Measurements from ENCODE around the gene THSD7A. TPM values are rescaled to one million over a fixed set of nuclear protein-coding genes. Genes with fewer than 3 reads are reported as not detected.

The THSD7A gene
- total and polyA plus RNA-seq, 2 experiments from 2014 or later = 4.0 to 8.3 TPM

DNA sequence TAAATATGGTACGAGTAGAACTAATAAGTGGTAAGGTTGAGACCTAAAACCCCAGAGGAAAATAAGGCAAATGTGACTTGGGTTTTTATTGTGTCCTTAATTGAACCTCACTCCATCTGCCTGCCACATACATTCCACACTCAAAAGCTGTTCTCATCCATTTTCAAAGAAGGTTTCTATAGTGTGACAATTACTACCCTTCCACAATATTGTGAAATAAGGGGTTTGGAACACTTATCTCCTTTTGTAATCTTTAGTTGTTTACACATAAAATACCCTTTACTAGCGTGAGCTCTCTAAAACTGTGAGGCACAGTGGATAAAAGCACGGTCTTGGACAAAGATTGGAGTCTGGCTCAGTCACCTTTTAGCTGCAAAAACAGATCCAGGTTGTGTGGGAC, 166.6 kb downstream of the THSD7A start:
- Histone ChIP-seq H3K27ac (no peak overlapping the region), H4K20me1 (ENCODE audit: insufficient read depth, poor library complexity, severe bottlenecking) (no peaks in the 10 kb centered on the region), H3K9me2 (replicated peaks; ENCODE audit: insufficient read depth) (no peaks in the 10 kb centered on the region), H3K36me3 (replicated peaks; ENCODE audit: insufficient read depth, low read depth) (no peaks in the 10 kb centered on the region), H3K4me1 (ENCODE audit: insufficient read depth) (peaks cover 5% of the 10 kb centered on the region), H3K27me3 (no peaks in the 10 kb centered on the region), H3K4me3 (no peak overlapping the region), H3K79me2 (no peaks in the 10 kb centered on the region), H3K4me2 (no peak overlapping the region), H2AFZ (no peak overlapping the region), H3K9me3 (ENCODE audit: low read depth) (no peaks in the 10 kb centered on the region)
- TF ChIP-seq EZH2 (IDR thresholded peaks at IDR 0.05; ENCODE audit: borderline replicate concordance) (no peak), EZH2phosphoT487 (IDR thresholded peaks at IDR 0.05; ENCODE audit: low read depth, severe bottlenecking, unreplicated experiment) (no peak)
- TF ChIP-seq, protein P1, sequence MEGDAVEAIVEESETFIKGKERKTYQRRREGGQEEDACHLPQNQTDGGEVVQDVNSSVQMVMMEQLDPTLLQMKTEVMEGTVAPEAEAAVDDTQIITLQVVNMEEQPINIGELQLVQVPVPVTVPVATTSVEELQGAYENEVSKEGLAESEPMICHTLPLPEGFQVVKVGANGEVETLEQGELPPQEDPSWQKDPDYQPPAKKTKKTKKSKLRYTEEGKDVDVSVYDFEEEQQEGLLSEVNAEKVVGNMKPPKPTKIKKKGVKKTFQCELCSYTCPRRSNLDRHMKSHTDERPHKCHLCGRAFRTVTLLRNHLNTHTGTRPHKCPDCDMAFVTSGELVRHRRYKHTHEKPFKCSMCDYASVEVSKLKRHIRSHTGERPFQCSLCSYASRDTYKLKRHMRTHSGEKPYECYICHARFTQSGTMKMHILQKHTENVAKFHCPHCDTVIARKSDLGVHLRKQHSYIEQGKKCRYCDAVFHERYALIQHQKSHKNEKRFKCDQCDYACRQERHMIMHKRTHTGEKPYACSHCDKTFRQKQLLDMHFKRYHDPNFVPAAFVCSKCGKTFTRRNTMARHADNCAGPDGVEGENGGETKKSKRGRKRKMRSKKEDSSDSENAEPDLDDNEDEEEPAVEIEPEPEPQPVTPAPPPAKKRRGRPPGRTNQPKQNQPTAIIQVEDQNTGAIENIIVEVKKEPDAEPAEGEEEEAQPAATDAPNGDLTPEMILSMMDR (IDR thresholded peaks at IDR 0.05; ENCODE audit: poor library complexity) = no peak
- WGBS (ENCODE audit: low lambda C conversion rate, missing lambda C conversion rate) = 24% methylated on average over 3 of the region's 3 CpGs
- DNase-seq (ENCODE audit: low spot score) = no peak

DNA sequence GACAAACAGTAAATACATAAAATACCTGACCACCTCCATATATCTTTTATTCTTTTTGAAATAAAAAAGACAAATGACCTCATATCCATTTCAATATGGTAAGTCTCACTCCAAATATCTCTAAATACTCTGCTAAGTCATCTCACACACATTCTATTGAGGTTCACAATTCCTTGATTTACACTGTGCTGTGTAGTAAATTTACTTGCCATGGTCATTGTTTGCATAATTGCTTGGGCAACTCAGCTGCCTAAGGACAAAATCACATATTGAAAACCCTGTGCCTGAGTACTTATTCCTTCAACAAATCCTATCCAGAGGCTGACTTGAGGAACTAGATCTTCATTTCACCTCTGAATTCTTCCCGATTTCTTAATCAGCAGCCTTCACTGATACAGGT, 176.4 kb downstream of the THSD7A start:
- Histone ChIP-seq H3K9me2 (replicated peaks; ENCODE audit: insufficient read depth) (no peaks in the 10 kb centered on the region), H2AFZ (no peak overlapping the region), H3K36me3 (replicated peaks; ENCODE audit: insufficient read depth, low read depth) (no peaks in the 10 kb centered on the region), H3K27ac (no peak overlapping the region), H3K27me3 (no peaks in the 10 kb centered on the region), H3K4me3 (no peak overlapping the region), H3K9me3 (ENCODE audit: low read depth) (no peaks in the 10 kb centered on the region), H3K79me2 (no peaks in the 10 kb centered on the region), H4K20me1 (ENCODE audit: insufficient read depth, poor library complexity, severe bottlenecking) (no peaks in the 10 kb centered on the region), H3K4me1 (ENCODE audit: insufficient read depth) (no peaks in the 10 kb centered on the region), H3K4me2 (no peak overlapping the region)
- WGBS (ENCODE audit: low lambda C conversion rate, missing lambda C conversion rate) = 92% methylated on average over 1 of the region's 1 CpG
- no peak for TF ChIP-seq EZH2 (IDR thresholded peaks at IDR 0.05; ENCODE audit: borderline replicate concordance)
- no peak for TF ChIP-seq EZH2phosphoT487 (IDR thresholded peaks at IDR 0.05; ENCODE audit: low read depth, severe bottlenecking, unreplicated experiment)
- TF ChIP-seq, protein P1 (IDR thresholded peaks at IDR 0.05; ENCODE audit: poor library complexity) = no peak
- no peak for DNase-seq (ENCODE audit: low spot score)

DNA sequence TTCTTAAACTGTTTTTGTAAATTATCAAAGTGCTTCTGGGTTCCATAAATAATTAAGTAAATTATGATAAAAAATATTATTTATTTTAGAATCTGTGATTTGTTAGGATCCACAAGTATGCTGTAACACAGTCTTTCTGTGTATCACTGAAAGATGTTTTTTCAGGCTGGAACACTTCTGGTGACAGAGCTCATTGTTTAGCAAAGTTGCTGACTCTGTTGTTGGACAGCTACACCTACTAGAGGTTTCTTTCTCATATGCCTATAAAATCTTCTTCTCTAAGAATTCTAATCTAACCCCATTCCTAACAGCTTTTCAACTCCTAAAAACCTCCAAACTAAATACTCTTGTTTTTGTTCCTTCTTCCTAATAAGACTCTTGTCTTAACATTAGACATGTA, 176.8 kb downstream of the THSD7A start:
- H3K79me2 ChIP-seq = no peaks in the 10 kb centered on the region
- no peak overlapping the region for H3K4me3 ChIP-seq
- TF ChIP-seq EZH2 (IDR thresholded peaks at IDR 0.05; ENCODE audit: borderline replicate concordance) (no peak), EZH2phosphoT487 (IDR thresholded peaks at IDR 0.05; ENCODE audit: low read depth, severe bottlenecking, unreplicated experiment) (no peak)
- TF ChIP-seq, protein P1 (IDR thresholded peaks at IDR 0.05; ENCODE audit: poor library complexity) = no peak
- no peak for DNase-seq (ENCODE audit: low spot score)
- no peak overlapping the region for H3K4me2 ChIP-seq
- no peaks in the 10 kb centered on the region for H3K9me3 ChIP-seq (ENCODE audit: low read depth)
- H3K4me1 ChIP-seq (ENCODE audit: insufficient read depth) = no peaks in the 10 kb centered on the region
- H3K27ac ChIP-seq = no peak overlapping the region
- no peaks in the 10 kb centered on the region for H3K9me2 ChIP-seq (replicated peaks; ENCODE audit: insufficient read depth)
- no peak overlapping the region for H2AFZ ChIP-seq
- H4K20me1 ChIP-seq (ENCODE audit: insufficient read depth, poor library complexity, severe bottlenecking) = no peaks in the 10 kb centered on the region
- no peaks in the 10 kb centered on the region for H3K36me3 ChIP-seq (replicated peaks; ENCODE audit: insufficient read depth, low read depth)
- no peaks in the 10 kb centered on the region for H3K27me3 ChIP-seq

DNA sequence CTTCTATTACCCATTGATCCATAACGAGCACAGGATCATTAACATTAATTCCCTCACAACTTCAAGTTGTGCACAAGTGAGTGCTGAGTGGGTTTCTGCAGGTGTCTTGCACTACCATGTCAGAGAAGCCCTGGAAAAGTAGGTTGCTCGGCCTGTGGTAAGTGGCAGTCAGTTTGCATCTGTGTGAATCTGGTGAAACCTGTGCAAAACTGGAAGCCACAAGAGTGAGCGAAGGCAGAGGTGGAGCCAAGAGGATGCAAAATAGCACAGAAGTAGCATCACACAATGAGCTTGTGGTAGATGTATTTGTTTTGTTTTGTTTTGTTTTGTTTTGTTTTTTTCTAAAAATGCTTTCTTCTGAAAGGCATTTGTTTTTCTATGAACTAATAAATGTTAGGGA, 181.5 kb downstream of the THSD7A start:
- WGBS (ENCODE audit: low lambda C conversion rate, missing lambda C conversion rate) = 85% methylated on average over 3 of the region's 3 CpGs
- TF ChIP-seq, protein P1 (IDR thresholded peaks at IDR 0.05; ENCODE audit: poor library complexity) = no peak

More for the DNA sequence above, 181.5 kb downstream of the THSD7A start:
- Histone ChIP-seq H3K4me1 (ENCODE audit: insufficient read depth) (no peaks in the 10 kb centered on the region), H3K79me2 (no peaks in the 10 kb centered on the region), H3K4me3 (no peak overlapping the region), H3K36me3 (replicated peaks; ENCODE audit: insufficient read depth, low read depth) (no peaks in the 10 kb centered on the region), H3K27me3 (no peaks in the 10 kb centered on the region), H3K9me2 (replicated peaks; ENCODE audit: insufficient read depth) (no peaks in the 10 kb centered on the region), H3K9me3 (ENCODE audit: low read depth) (no peaks in the 10 kb centered on the region), H3K4me2 (no peak overlapping the region), H2AFZ (no peak overlapping the region), H3K27ac (no peak overlapping the region), H4K20me1 (ENCODE audit: insufficient read depth, poor library complexity, severe bottlenecking) (no peaks in the 10 kb centered on the region)
- DNase-seq (ENCODE audit: low spot score) = no peak

Data from hepatocyte (in vitro differentiated cells).